HepG2 (cell line): ENCODE measurements around the gene HRG. TPM values are rescaled to one million over a fixed set of nuclear protein-coding genes. Genes with fewer than 3 reads are reported as not detected.

ENCODE experiments used
- ZBTB3 ChIP-seq: sonication (generic); formaldehyde crosslinking; IDR thresholded peaks from 2 replicates; pipeline ENCODE4 v1.4.0; 2020; ENCODE audit warnings: low read depth, mild to moderate bottlenecking, moderate library complexity, missing genetic modification reagents, borderline replicate concordance
- ZMYM2 ChIP-seq: sonication (generic); formaldehyde crosslinking; IDR thresholded peaks from 2 replicates; pipeline ENCODE4 v1.8.0; 2022; ENCODE audit warnings: mild to moderate bottlenecking, missing genetic modification reagents
- ZNF136 ChIP-seq: sonication (generic); formaldehyde crosslinking; IDR thresholded peaks from 2 replicates; pipeline ENCODE4 v1.8.1; 2022; ENCODE audit warnings: low read depth, mild to moderate bottlenecking, moderate library complexity, missing genetic modification reagents
- ZSCAN20 ChIP-seq: sonication (generic); formaldehyde crosslinking; IDR thresholded peaks from 2 replicates; pipeline ENCODE4 v1.4.0; 2020; ENCODE audit warnings: missing genetic modification reagents, mild to moderate bottlenecking, borderline replicate concordance
- polyA plus RNA-seq, 8 experiments: library from polyadenylated mRNA; depleted of rRNA in 3 of 8; stranded (reverse) in 7 of 8; unstranded in 1 of 8; fragments of >200 nt; fragmentation: Illumina TruSeq in 4 of 8; extraction: Trizol in 4 of 8; gene quantifications; 2 replicates each; pipeline versions ENCODE4 v1.2.1 to v1.2.3, GENCODE V29; 2011 to 2016; ENCODE audit warnings: low read depth in 4 of 8, missing spikeins in 1 of 8, mixed read lengths in 1 of 8; ENCODE audit not compliant: insufficient read depth in 1 of 8
- total RNA-seq, 5 experiments: library from RNA; depleted of rRNA; stranded (reverse); fragments of >200 nt; fragmentation: Illumina TruSeq; extraction: Trizol; gene quantifications; 2 replicates each; pipeline ENCODE4 v1.2.3, GENCODE V29; 2016; ENCODE audit warnings: low read depth in 1 of 5
- TF ChIP-seq, protein P1 (sequence below): sonication (generic); formaldehyde crosslinking; IDR thresholded peaks from 2 replicates; pipeline ENCODE4 v1.4.0; 2020; ENCODE audit warnings: mild to moderate bottlenecking, missing genetic modification reagents
- TF ChIP-seq, protein P2 (sequence below): sonication (generic); formaldehyde crosslinking; IDR thresholded peaks from 2 replicates; pipeline ENCODE4 v1.4.0; 2020; ENCODE audit warnings: mild to moderate bottlenecking, missing genetic modification reagents
- TF ChIP-seq, protein P3 (sequence below): sonication (generic); formaldehyde crosslinking; IDR thresholded peaks from 2 replicates; pipeline ENCODE4 v1.5.0; 2020; ENCODE audit warnings: mild to moderate bottlenecking, missing genetic modification reagents, borderline replicate concordance
- TF ChIP-seq, protein P4 (sequence below): sonication (generic); formaldehyde crosslinking; IDR thresholded peaks from 2 replicates; pipeline ENCODE4 v1.5.0; 2020; ENCODE audit warnings: mild to moderate bottlenecking, missing genetic modification reagents

HRG gene
- total and polyA plus RNA-seq, 2 of the 13 experiments (the other 11 are each of a cell fraction or from before 2014, with no cell fraction given), result 0.09 to 0.11 TPM

DNA sequence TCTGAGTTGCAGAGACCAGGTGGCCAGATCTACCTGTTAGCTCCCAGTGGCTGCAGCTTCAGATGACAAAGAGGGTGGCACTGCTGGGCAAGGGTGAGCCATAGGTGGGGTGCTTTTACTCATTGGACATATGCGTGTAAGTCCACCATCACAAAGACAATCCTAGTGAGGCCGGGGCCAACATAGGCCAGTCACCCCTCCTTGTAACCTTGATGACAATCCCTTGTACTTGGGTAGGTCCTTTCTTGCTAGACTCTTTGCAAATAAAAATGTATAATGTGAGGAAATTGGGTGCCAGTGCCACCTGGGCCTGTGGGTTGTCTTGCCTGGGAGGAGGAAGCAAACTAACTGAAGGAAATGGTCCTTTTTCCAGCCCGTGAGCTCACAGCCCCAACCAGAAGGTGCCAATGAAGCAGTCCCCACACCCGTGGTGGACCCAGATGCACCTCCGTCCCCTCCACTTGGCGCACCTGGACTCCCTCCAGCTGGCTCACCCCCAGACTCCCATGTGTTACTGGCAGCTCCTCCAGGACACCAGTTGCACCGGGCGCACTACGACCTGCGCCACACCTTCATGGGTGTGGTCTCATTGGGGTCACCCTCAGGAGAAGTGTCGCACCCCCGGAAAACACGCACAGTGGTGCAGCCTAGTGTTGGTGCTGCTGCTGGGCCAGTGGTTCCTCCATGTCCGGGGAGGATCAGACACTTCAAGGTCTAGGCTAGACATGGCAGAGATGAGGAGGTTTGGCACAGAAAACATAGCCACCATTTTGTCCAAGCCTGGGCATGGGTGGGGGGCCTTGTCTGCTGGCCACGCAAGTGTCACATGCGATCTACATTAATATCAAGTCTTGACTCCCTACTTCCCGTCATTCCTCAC, 45.4 kb upstream of the HRG start (continued):
- TF ChIP-seq, protein P1, sequence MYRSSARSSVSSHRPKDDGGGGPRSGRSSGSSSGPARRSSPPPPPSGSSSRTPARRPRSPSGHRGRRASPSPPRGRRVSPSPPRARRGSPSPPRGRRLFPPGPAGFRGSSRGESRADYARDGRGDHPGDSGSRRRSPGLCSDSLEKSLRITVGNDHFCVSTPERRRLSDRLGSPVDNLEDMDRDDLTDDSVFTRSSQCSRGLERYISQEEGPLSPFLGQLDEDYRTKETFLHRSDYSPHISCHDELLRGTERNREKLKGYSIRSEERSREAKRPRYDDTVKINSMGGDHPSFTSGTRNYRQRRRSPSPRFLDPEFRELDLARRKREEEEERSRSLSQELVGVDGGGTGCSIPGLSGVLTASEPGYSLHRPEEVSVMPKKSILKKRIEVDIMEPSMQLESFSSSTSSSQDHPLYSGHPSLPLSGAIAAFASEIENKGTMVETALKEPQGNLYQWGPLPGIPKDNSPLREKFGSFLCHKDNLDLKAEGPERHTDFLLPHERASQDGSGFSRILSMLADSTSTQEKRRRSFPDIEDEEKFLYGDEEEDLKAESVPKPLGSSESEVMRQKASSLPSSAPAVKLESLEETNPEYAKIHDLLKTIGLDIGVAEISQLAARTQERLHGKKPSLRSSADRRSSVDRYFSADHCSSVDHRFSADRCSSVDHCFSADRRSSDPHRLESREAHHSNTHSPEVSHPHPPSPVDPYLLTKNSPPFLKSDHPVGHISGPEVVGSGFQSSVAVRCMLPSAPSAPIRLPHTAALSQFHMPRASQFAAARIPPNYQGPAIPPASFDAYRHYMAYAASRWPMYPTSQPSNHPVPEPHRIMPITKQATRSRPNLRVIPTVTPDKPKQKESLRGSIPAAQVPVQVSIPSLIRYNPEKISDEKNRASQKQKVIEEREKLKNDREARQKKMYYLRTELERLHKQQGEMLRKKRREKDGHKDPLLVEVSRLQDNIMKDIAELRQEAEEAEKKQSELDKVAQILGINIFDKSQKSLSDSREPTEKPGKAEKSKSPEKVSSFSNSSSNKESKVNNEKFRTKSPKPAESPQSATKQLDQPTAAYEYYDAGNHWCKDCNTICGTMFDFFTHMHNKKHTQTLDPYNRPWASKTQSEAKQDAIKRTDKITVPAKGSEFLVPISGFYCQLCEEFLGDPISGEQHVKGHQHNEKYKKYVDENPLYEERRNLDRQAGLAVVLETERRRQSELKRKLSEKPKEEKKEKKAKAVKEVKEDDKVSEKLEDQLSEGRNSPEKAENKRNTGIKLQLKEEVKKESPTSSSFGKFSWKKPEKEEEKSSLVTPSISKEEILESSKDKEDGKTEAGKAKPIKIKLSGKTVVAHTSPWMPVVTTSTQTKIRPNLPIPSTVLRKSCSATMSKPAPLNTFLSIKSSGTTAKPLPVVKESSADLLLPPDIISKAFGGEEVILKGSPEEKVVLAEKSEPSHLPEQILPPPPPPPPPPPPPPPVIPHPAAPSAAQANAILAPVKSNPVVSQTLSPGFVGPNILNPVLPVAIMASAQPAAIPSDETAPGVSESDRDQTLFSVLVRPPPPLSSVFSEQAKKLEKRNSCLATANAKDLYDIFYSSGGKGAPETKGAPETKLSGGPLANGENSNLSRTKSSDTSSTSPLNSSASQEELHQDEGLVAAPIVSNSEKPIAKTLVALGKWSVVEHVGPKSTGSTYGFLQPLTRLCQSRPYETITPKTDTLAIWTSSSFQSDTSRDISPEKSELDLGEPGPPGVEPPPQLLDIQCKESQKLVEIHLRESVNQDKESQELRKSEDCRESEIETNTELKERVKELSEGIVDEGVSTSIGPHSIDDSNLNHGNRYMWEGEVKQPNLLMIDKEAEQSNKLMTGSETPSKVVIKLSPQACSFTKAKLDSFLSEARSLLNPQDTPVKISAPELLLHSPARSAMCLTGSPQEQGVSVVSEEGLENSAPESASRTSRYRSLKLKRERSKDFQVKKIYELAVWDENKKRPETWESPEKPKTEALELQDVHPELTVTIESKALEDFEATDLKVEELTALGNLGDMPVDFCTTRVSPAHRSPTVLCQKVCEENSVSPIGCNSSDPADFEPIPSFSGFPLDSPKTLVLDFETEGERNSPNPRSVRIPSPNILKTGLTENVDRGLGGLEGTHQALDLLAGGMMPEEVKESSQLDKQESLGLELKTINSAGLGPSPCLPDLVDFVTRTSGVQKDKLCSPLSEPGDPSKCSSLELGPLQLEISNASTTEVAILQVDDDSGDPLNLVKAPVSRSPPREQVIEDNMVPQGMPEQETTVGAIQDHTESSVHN (CRISPR knock-in tag), result no peak; the same call in none of the 2 replicates
- TF ChIP-seq ZMYM2 (CRISPR knock-in tag) (no peak; the same call in 1 of the 2 replicates), ZSCAN20 (CRISPR knock-in tag) (peak; percentile 30; the same call in 1 of the 2 replicates), ZBTB3 (peak; percentile 69; the same call in 1 of the 2 replicates), ZNF136 (CRISPR knock-in tag) (no peak; the same call in 1 of the 2 replicates)
- TF ChIP-seq, protein P2, sequence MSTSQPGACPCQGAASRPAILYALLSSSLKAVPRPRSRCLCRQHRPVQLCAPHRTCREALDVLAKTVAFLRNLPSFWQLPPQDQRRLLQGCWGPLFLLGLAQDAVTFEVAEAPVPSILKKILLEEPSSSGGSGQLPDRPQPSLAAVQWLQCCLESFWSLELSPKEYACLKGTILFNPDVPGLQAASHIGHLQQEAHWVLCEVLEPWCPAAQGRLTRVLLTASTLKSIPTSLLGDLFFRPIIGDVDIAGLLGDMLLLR, result peak; percentile 63; the same call in 1 of the 2 replicates
- TF ChIP-seq, protein P3, sequence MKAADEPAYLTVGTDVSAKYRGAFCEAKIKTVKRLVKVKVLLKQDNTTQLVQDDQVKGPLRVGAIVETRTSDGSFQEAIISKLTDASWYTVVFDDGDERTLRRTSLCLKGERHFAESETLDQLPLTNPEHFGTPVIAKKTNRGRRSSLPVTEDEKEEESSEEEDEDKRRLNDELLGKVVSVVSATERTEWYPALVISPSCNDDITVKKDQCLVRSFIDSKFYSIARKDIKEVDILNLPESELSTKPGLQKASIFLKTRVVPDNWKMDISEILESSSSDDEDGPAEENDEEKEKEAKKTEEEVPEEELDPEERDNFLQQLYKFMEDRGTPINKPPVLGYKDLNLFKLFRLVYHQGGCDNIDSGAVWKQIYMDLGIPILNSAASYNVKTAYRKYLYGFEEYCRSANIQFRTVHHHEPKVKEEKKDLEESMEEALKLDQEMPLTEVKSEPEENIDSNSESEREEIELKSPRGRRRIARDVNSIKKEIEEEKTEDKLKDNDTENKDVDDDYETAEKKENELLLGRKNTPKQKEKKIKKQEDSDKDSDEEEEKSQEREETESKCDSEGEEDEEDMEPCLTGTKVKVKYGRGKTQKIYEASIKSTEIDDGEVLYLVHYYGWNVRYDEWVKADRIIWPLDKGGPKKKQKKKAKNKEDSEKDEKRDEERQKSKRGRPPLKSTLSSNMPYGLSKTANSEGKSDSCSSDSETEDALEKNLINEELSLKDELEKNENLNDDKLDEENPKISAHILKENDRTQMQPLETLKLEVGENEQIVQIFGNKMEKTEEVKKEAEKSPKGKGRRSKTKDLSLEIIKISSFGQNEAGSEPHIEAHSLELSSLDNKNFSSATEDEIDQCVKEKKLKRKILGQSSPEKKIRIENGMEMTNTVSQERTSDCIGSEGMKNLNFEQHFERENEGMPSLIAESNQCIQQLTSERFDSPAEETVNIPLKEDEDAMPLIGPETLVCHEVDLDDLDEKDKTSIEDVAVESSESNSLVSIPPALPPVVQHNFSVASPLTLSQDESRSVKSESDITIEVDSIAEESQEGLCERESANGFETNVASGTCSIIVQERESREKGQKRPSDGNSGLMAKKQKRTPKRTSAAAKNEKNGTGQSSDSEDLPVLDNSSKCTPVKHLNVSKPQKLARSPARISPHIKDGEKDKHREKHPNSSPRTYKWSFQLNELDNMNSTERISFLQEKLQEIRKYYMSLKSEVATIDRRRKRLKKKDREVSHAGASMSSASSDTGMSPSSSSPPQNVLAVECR (CRISPR knock-in tag), result peak; percentile 50; the same call in 1 of the 2 replicates
- TF ChIP-seq, protein P4, sequence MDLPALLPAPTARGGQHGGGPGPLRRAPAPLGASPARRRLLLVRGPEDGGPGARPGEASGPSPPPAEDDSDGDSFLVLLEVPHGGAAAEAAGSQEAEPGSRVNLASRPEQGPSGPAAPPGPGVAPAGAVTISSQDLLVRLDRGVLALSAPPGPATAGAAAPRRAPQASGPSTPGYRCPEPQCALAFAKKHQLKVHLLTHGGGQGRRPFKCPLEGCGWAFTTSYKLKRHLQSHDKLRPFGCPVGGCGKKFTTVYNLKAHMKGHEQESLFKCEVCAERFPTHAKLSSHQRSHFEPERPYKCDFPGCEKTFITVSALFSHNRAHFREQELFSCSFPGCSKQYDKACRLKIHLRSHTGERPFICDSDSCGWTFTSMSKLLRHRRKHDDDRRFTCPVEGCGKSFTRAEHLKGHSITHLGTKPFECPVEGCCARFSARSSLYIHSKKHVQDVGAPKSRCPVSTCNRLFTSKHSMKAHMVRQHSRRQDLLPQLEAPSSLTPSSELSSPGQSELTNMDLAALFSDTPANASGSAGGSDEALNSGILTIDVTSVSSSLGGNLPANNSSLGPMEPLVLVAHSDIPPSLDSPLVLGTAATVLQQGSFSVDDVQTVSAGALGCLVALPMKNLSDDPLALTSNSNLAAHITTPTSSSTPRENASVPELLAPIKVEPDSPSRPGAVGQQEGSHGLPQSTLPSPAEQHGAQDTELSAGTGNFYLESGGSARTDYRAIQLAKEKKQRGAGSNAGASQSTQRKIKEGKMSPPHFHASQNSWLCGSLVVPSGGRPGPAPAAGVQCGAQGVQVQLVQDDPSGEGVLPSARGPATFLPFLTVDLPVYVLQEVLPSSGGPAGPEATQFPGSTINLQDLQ (CRISPR knock-in tag), result no peak
